Fibroblast of lung (primary cell): ENCODE results near the gene QSOX1.

Experiments
- EZH2 ChIP-seq: IDR thresholded peaks from 2 replicates; pipeline ENCODE4 v1.5.1; 2012; ENCODE audit warnings: low read length, control low read depth, mild to moderate bottlenecking; ENCODE audit errors: missing control alignments
- TF ChIP-seq, protein P1 (sequence below), 2 donors: IDR thresholded peaks in 1 of 2; conservative IDR thresholded peaks in 1 of 2; 1 replicate in 1 of 2; 2 replicates in 1 of 2; pipeline ENCODE4 v1.5.1; 2011 to 2012; ENCODE audit warnings: low read length in 2 of 2, control low read depth in 1 of 2, inconsistent platforms in 1 of 2, low read depth in 1 of 2, mild to moderate bottlenecking in 1 of 2

DNA sequence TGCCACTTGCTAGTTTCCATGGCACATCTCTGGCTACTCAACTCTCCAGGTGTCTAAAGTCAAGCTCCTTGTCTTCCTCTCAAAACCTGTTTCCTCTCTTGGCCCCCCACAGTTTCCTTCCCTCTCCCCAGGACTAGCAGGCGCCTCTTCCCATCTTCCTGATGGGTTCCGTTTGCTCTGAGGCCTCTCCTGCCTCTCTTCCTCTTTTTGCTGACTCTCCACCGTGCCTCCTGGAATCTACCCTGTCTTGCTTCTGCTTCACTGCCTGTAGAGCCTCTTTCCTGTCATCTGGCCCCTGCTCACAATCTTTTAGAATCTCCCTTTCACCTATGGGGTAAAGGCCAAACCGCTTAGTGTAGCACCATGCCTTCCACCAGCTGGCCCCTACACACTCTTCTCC, 53.6 kb downstream of the QSOX1 start:
- TF ChIP-seq, protein P1, sequence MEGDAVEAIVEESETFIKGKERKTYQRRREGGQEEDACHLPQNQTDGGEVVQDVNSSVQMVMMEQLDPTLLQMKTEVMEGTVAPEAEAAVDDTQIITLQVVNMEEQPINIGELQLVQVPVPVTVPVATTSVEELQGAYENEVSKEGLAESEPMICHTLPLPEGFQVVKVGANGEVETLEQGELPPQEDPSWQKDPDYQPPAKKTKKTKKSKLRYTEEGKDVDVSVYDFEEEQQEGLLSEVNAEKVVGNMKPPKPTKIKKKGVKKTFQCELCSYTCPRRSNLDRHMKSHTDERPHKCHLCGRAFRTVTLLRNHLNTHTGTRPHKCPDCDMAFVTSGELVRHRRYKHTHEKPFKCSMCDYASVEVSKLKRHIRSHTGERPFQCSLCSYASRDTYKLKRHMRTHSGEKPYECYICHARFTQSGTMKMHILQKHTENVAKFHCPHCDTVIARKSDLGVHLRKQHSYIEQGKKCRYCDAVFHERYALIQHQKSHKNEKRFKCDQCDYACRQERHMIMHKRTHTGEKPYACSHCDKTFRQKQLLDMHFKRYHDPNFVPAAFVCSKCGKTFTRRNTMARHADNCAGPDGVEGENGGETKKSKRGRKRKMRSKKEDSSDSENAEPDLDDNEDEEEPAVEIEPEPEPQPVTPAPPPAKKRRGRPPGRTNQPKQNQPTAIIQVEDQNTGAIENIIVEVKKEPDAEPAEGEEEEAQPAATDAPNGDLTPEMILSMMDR (conservative IDR thresholded peaks at IDR 0.05 in 1 of 2, IDR thresholded peaks at IDR 0.05 in 1 of 2; ENCODE audit: low read depth in 1 of 2, low read length in 2 of 2), result no peak
- no peak for TF ChIP-seq EZH2
